NCI-H526 (cell line): ENCODE data around the gene NCOA4.
A peak's percentile ranks its signal among the peaks of the same experiment; 100 is the strongest.
"Not testable (repeated sequence)": the region's sequence is repeated elsewhere in the genome, so short reads cannot be mapped to it uniquely, and the experiment has no call there.

Source experiments
- DNase-seq, 2 experiments: peaks; one replicate each; lab custom pipeline; 2025; lab: John Stamatoyannopoulos, UW

Gene NCOA4

GRCh38 chr10:46030091-46030937 is at the start of gene NCOA4:
NCOA4 (minus strand) TSS chr10:46030623; CDS start chr10:46016680, 13,943 bp downstream.
- DNase-seq = peak; percentile 86 to 95

GRCh38 chr10:46079831-46080585 is 49.6 kb upstream of the NCOA4 start:
- no peak for DNase-seq

GRCh38 chr10:46077731-46078413 is 47.4 kb upstream of the NCOA4 start:
- DNase-seq = no peak

GRCh38 chr10:46077141-46077554 is 46.7 kb upstream of the NCOA4 start:
- no peak for DNase-seq

- DNase-seq = no peak
These were observed 45.4 kb upstream of the NCOA4 start for GRCh38 chr10:46075869-46076268.

GRCh38 chr10:46074196-46074946 is 43.9 kb upstream of the NCOA4 start:
- no peak for DNase-seq

- DNase-seq = no peak
These were observed 43.1 kb upstream of the NCOA4 start for GRCh38 chr10:46073564-46073963.

DNA sequence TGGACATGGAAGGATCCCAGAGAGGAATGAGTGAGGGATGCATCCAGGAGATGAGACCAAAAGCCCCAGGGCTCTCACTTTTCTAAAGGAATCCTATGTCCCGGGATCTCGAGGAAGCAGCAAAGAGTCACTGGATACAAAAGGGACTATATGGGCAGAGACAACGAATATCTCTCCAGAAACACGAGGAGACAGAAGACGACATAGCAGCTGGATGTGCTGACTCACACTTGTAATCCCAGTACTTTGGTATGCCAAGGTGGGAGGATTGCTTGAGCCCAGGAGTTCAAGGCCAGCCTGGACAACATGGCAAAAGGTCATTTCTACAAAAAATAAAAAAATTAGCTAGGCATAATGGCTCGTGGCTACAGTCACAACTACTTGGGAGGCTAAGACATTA is 40.3 kb upstream of the NCOA4 start:
- DNase-seq = no peak

DNA sequence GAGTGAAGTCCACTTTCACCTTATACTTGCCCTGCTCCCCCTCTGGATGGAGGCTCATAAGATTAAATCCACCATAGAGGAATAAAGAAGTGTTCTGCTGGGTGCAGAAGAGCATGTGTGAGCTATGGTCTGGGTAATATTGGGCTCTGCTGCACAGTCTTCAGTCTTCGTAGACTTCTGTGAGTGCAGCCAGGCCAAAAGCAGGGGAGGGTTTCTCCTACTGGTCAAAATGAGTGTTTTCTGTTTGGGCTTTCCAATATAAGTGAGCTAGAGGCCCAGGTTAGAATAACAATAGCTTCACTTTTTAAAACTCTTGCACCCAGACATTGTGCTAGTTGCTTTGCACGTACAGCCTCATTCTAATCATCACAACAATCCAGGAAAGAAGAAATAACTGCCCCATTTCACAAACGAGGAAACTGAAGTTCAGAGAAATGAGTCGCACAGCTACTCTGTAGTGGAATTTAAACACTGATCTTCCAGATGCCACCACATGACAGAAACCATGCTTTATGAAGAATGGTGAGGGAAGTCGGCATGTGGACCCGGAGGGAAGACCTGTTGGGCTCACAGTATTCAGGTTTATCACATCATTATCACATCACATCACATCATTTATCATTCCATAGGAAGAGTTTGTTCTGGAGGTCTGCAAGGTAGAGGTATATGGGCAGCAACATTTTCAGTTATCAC is 39.5 kb upstream of the NCOA4 start:
- DNase-seq = no peak

- no peak for DNase-seq
These were observed 38.5 kb upstream of the NCOA4 start for GRCh38 chr10:46068905-46069304.

GRCh38 chr10:46068117-46068516 is 37.7 kb upstream of the NCOA4 start:
- no peak for DNase-seq

- DNase-seq = no peak
These were observed 33.9 kb upstream of the NCOA4 start for GRCh38 chr10:46064269-46064817.

GRCh38 chr10:46062723-46063428 is 32.5 kb upstream of the NCOA4 start:
- no peak for DNase-seq

DNA sequence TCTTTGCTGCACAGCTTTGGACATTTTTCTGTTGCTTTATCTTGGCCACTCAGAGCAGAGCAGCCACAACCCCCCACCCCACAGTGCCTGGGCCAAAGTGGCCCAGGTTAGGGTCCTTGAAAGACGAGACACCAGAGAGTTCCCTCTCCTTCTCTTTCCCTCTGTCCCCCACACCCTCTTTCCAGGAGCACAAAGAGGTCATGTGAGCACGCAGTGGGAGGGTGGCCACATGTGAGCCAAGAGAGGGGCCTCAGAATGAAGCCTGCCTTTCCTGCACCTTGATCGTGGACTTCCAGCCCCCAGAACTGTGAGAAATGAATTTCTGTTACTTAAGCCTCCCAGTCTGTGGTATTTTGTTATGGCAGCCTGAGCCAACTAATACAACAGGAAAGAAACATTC is 30.3 kb upstream of the NCOA4 start:
- DNase-seq = no peak

DNA sequence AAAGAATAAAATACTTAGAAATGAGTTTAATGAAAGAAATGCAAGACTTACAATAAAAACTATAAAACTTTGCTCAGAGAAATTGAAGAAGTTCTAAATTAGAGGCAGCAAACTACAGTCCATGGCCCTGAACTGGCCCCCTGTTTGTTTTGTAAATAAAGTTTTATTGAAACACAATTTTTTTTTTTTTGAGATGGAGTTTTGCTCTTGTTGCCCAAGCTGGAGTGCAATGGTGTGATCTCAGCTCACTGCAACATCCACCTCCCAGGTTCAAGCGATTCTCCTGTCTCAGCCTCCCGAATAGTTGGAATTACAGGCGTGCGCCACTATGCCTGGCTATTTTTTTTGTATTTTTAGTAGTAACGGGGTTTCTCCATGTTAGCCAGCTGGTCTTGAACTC is 27.5 kb upstream of the NCOA4 start:
- not testable (repeated sequence) for DNase-seq

DNA sequence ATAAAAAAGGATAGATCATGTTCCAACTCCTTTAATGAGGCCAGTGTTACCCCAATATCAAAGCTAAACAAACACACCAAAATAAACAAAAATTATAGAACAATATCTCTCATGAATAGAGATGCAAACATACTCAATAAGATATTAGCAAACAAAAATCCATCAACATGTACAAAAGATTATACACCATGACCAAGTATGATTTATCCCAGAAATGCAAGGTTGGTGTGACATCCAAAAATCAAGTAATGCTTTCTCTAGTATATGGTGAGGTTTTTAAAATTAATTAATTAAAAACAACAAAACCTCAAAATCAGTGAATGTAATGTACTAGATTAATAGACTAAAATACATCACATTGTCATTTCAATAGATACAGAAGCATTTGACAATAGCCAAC is 26.6 kb upstream of the NCOA4 start:
- no peak for DNase-seq

DNA sequence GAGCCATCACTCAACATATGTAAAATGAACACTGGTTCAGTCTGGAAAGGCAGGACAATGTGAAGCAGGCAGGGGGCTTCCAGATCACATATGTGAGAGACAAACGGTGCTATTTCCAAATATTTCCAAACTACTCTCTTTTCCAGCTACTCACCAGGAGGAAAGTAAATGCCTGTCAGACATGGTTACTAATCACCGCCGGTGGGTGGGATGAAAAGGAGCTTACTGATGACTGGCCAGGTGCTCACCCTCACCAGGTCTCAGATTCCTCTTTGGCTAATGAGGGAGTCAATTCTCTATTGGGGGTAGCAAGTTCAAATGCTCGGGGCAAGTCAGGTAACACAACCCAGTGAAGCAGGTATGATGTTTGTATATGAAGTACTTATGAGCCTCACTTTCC is 25.3 kb upstream of the NCOA4 start:
- no peak for DNase-seq

DNA sequence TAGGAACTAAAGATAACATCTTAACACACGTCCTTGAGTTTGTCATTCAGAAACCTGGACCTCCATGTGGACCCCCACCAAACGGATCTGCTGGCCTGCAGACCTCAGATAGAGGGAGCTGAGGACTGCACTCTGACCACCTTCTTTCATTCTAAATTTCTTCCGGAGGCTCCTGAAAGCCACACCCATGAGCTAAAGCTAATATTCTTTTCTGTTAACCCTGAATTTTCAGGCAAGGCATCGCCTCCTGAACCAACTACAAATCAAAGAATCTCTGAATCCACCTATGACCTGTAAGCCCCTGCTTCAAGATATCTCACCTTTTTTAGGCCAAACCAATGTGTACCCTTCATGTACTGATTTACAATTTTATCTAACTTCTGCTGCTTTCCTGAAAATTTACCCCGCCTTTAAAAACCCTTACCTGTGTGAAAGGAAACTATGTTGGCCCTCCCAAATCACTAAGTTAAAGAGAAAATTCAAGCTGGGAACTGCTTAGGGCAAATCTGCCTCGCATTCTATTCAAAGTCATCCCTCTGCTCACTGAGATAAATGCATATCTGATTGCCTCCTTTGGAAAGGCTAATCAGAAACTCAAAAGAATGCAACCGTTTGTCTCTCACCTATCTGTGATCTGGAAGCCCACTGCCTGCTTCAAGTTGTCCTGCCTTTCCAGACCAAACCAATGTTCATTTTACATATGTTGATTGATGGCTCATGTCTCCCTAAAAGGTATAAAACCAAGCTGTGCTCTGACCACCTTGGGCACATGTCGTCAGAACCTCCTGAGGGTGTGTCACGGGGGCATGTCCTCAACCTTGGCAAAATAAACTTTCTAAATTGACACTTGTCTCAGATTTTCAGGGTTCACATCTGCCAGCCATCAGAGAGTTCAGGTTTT is 23.4 kb upstream of the NCOA4 start:
- no peak for DNase-seq

- DNase-seq = no peak
These were observed 22.5 kb upstream of the NCOA4 start for GRCh38 chr10:46052791-46053375.
